Astrocyte (in vitro differentiated cells and primary cell): ENCODE results near the gene DCST1. TPM values are rescaled to one million over a fixed set of nuclear protein-coding genes. Genes with fewer than 3 reads are reported as not detected.

Source experiments
- DNase-seq: peaks from one replicate; pipeline ENCODE4 v3.0.0-alpha.2; 2010; ENCODE audit warnings: low read depth
- FAIRE-seq: peaks from 2 replicates; lab custom pipeline; 2011; peaks lifted over from hg19 to GRCh38; lab: Jason Lieb, UNC
- H2AFZ ChIP-seq: 2 replicates; pipeline ENCODE4 v1.6.0; 2012; ENCODE audit warnings: low read depth, low read length, inconsistent platforms
- H3K27ac ChIP-seq: 2 replicates; pipeline ENCODE4 v1.5.1; 2011; ENCODE audit warnings: low read depth, low read length, inconsistent platforms
- H3K27me3 ChIP-seq: 2 replicates; pipeline ENCODE4 v1.6.0; 2011; ENCODE audit warnings: low read length, inconsistent platforms; ENCODE audit not compliant: insufficient read depth
- H3K36me3 ChIP-seq: 2 replicates; pipeline ENCODE4 v1.5.1; 2011; ENCODE audit warnings: low read length, inconsistent platforms; ENCODE audit not compliant: insufficient read depth
- H3K4me1 ChIP-seq: 2 replicates; pipeline ENCODE4 v1.5.1; 2011; ENCODE audit warnings: low read length, inconsistent platforms; ENCODE audit not compliant: insufficient read depth
- H3K4me2 ChIP-seq: 2 replicates; pipeline ENCODE4 v1.6.0; 2012; ENCODE audit warnings: low read length, inconsistent platforms
- H3K4me3 ChIP-seq: 2 replicates; pipeline ENCODE4 v1.5.1; 2011; ENCODE audit warnings: low read depth, mild to moderate bottlenecking, low read length, inconsistent platforms; ENCODE audit not compliant: insufficient read depth
- H3K79me2 ChIP-seq: 2 replicates; pipeline ENCODE4 v1.6.0; 2012; ENCODE audit warnings: mild to moderate bottlenecking, low read length, inconsistent platforms; ENCODE audit not compliant: insufficient read depth
- H3K9ac ChIP-seq: 2 replicates; pipeline ENCODE4 v1.6.0; 2012; ENCODE audit warnings: mild to moderate bottlenecking, low read length, inconsistent platforms
- H3K9me3 ChIP-seq: 2 replicates; pipeline ENCODE4 v1.5.1; 2012; ENCODE audit warnings: low read depth, mild to moderate bottlenecking, low read length, inconsistent platforms; ENCODE audit not compliant: insufficient read depth
- H4K20me1 ChIP-seq: 2 replicates; pipeline ENCODE4 v1.6.0; 2012; ENCODE audit warnings: low read length, inconsistent platforms; ENCODE audit not compliant: insufficient read depth
- H3K27ac Mint-ChIP-seq: one replicate; pipeline ENCODE4 v1.8.0; 2021; ENCODE audit warnings: mild to moderate bottlenecking, mixed read lengths; ENCODE audit not compliant: unreplicated experiment
- H3K27me3 Mint-ChIP-seq: one replicate; pipeline ENCODE4 v1.8.0; 2021; ENCODE audit warnings: low read depth, mixed read lengths; ENCODE audit not compliant: unreplicated experiment
- H3K36me3 Mint-ChIP-seq: one replicate; pipeline ENCODE4 v1.8.0; 2021; ENCODE audit warnings: low read depth, mixed read lengths; ENCODE audit not compliant: unreplicated experiment
- H3K4me1 Mint-ChIP-seq: one replicate; pipeline ENCODE4 v1.8.0; 2021; ENCODE audit warnings: low read depth, mixed read lengths; ENCODE audit not compliant: unreplicated experiment
- H3K4me3 Mint-ChIP-seq: one replicate; pipeline ENCODE4 v1.8.0; 2021; ENCODE audit warnings: mild to moderate bottlenecking, moderate library complexity, mixed read lengths; ENCODE audit not compliant: unreplicated experiment
- H3K9me3 Mint-ChIP-seq: one replicate; pipeline ENCODE4 v1.8.0; 2021; ENCODE audit warnings: mild to moderate bottlenecking, mixed read lengths; ENCODE audit not compliant: unreplicated experiment
- CTCF ChIP-seq: IDR thresholded peaks from 2 replicates; pipeline ENCODE4 v1.5.1; 2011; ENCODE audit warnings: low read depth, mild to moderate bottlenecking, inconsistent platforms, low read length, moderate library complexity; ENCODE audit not compliant: insufficient read depth
- EZH2 ChIP-seq: IDR thresholded peaks from 2 replicates; pipeline ENCODE4 v1.6.1; 2012; ENCODE audit warnings: mild to moderate bottlenecking, low read length, inconsistent platforms; ENCODE audit not compliant: insufficient read depth
- total RNA-seq: library from RNA; stranded (reverse); gene quantifications from 2 replicates; pipeline ENCODE4 v1.2.1, GENCODE V29; 2021

DCST1 gene
- total RNA-seq, 1 donor from 2014 or later, result not detected

DNA sequence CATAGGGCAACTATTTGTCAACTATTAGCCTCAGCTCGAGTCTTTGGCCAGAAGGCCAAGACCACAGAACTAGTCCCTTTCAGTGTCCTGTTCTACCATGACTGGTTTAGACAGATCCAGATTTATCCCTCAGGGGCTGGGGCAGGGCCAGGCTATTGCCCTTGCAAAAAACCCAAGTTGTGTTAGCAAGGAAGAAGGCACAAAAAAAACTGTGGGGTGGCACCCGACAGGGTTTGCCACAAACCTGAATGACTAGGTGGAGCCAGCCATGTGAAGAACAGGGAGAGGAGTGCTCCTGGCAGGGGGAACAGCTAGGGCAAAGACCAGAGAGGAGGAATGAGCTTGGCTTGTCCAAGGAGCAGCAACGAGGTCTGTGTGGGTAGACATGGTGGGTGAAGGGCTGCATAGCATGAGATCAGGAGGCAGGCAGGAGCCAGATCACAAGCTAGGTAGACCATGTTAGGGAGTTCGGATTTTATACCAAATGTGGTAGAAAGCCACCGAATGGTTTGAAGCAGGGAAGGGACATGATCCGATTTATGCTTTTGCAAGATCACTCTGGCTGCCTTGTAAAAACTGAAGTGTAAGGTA, 4.3 kb downstream of the DCST1 start:
- Mint-ChIP-seq H3K36me3 (peaks cover 8% of the 10 kb centered on the region), H3K4me1 (peaks cover 13% of the 10 kb centered on the region), H3K4me3 (no peak overlapping the region), H3K27ac (no peak overlapping the region), H3K9me3 (peaks cover 2% of the 10 kb centered on the region), H3K27me3 (peaks cover 25% of the 10 kb centered on the region)
- Histone ChIP-seq H2AFZ (no peak overlapping the region), H3K27me3 (peaks cover 10% of the 10 kb centered on the region), H3K4me1 (peaks cover 4% of the 10 kb centered on the region), H3K27ac (no peak overlapping the region), H3K4me3 (no peak overlapping the region), H3K9ac (no peak overlapping the region), H3K9me3 (no peaks in the 10 kb centered on the region), H3K36me3 (no peaks in the 10 kb centered on the region), H3K79me2 (no peaks in the 10 kb centered on the region), H4K20me1 (no peaks in the 10 kb centered on the region), H3K4me2 (no peak overlapping the region)
- TF ChIP-seq CTCF, result no peak
- TF ChIP-seq EZH2, result no peak
- FAIRE-seq (no peak), DNase-seq (no peak)

DNA sequence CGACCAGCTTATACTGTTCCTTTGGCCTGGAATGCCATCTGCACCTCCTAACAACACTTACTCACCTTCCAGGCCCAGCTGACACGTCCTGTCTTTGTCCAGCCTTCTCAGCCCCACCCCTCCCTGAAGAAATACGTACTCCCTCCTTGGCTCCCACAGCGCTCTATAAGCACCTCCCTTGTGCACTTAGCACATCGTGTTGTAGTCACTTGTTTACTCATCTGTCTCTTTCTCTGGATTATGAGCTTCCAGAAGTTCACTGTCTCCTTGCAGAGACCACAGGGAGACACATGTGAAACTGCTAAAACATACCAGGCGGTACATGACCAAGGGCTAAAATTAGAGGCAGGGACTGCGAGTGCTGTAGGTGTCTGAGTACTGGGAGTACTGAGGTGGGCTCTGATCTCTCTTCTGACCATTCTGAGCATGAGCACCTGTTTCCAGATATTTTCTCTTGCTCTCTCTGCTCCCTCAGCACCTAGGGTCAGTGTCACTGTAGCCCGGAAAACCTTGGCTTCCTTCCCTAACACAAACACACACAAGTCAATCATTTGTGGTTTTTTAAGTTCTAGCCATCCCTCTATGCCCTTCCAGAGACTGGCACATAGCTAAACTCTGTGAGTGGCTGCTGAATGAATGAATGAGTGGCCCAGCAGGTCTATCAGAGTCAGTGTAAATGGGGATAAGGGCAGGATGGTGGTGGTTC, 5.1 kb downstream of the DCST1 start:
- no peak for FAIRE-seq
- no peak for TF ChIP-seq EZH2
- TF ChIP-seq CTCF, result no peak
- no peak overlapping the region for H3K4me3 Mint-ChIP-seq

DNA sequence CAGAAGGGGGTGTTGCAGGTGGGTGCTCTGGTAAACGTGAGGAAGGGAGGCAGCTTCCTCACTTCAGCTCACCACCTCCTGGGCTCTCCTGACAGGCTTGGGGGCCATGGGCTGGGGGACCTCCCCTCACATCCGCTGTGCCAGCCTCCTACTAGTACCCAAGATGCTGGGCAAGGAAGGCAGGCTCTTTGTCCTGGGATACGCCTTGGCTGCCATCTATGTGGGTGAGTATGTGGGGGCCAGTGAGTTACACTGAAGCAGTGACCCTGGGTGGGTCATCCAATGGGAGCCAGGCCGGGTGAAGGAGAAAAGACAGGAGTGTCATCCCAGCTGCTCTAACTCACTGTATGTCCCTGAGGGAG, 5.7 kb downstream of the DCST1 start:
- H3K4me1 ChIP-seq, result peaks cover 4% of the 10 kb centered on the region
- FAIRE-seq (no peak), DNase-seq (no peak)
- peaks cover 13% of the 10 kb centered on the region for H3K4me1 Mint-ChIP-seq
- H3K27ac ChIP-seq, result no peak overlapping the region
- no peaks in the 10 kb centered on the region for H4K20me1 ChIP-seq
- no peaks in the 10 kb centered on the region for H3K9me3 ChIP-seq
- no peak overlapping the region for H3K4me3 Mint-ChIP-seq
- H3K36me3 ChIP-seq, result no peaks in the 10 kb centered on the region
- H3K9me3 Mint-ChIP-seq, result peaks cover 2% of the 10 kb centered on the region
- TF ChIP-seq CTCF (no peak), EZH2 (no peak)
- peaks cover 19% of the 10 kb centered on the region for H3K27me3 Mint-ChIP-seq
- no peaks in the 10 kb centered on the region for H3K79me2 ChIP-seq
- H3K9ac ChIP-seq, result no peak overlapping the region
- no peak overlapping the region for H3K4me2 ChIP-seq
- no peak overlapping the region for H3K4me3 ChIP-seq
- no peak overlapping the region for H2AFZ ChIP-seq
- peaks cover 10% of the 10 kb centered on the region for H3K27me3 ChIP-seq
- no peak overlapping the region for H3K27ac Mint-ChIP-seq
- peaks cover 4% of the 10 kb centered on the region for H3K36me3 Mint-ChIP-seq

More for the DNA sequence above, 5.1 kb downstream of the DCST1 start:
- Histone ChIP-seq H3K9me3 (no peaks in the 10 kb centered on the region), H3K4me3 (no peak overlapping the region), H3K79me2 (no peaks in the 10 kb centered on the region), H3K4me1 (peaks cover 4% of the 10 kb centered on the region), H3K4me2 (no peak overlapping the region), H4K20me1 (no peaks in the 10 kb centered on the region), H3K36me3 (no peaks in the 10 kb centered on the region), H3K27me3 (peaks cover 10% of the 10 kb centered on the region), H3K27ac (no peak overlapping the region), H2AFZ (no peak overlapping the region), H3K9ac (no peak overlapping the region)
- Mint-ChIP-seq H3K36me3 (peaks cover 8% of the 10 kb centered on the region), H3K27ac (peak overlapping the region; percentile 28), H3K27me3 (peaks cover 23% of the 10 kb centered on the region), H3K4me1 (peaks cover 13% of the 10 kb centered on the region), H3K9me3 (peaks cover 2% of the 10 kb centered on the region)
- DNase-seq, result peak; percentile 10
